ENCODE results near the gene PRSS12. TPM values are rescaled to one million over a fixed set of nuclear protein-coding genes. Genes with fewer than 3 reads are reported as not detected.
A peak's percentile ranks its signal among the peaks of the same experiment; 100 is the strongest.
"Not testable (repeated sequence)": the region's sequence is repeated elsewhere in the genome, so short reads cannot be mapped to it uniquely, and the experiment has no call there.

PRSS12 gene
- total and polyA plus RNA-seq, 2 donors, result 1.7 to 34.7 TPM

DNA sequence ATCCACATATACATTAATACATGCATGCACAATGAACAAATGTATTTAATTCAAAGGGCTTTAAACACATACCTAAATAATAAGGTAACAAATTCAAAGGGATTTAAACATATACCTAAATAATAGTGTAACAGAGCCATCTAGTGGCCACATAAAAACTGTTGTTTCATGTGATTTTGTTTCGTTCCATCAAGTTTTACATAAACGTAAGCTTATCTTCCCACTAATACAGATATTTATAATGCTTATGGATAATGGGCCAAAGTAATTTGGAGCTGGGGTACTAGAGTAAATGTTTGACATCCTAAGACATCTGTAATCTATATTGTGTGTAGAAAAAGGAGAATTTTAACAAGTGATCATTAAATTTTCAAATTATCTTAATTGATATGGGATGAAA is 82.3 kb downstream of the PRSS12 start:
- 1% methylated on average over 2 of the region's 2 CpGs for WGBS
- Histone ChIP-seq H3K27ac (ENCODE audit: low read depth) (no peak overlapping the region), H3K4me1 (ENCODE audit: insufficient read depth) (no peaks in the 10 kb centered on the region), H3K4me3 (ENCODE audit: low read depth, low read length) (no peak overlapping the region), H3K36me3 (ENCODE audit: insufficient read depth) (no peaks in the 10 kb centered on the region)
- no peak for DNase-seq (ENCODE audit: extremely low spot score)

DNA sequence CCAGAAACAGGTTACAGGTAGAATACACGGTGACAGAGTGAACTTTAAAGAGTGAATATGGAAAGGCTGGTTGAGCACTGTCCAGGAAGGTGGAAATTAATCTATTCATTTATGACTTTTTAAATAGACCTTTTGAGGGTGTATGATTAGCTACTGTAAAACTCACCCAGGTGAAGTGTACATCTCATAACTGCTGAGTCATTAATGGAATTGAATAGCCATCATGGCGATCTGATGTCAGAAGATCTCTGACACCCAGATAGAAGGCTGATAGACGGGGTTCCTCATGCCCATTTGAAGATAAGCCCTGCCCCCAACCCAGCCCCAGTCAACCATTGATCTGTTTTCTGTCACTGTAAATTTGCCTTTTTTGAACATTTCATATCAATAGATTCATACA is 84.0 kb downstream of the PRSS12 start:
- DNase-seq (ENCODE audit: extremely low spot score), result no peak
- Histone ChIP-seq H3K27ac (ENCODE audit: low read depth) (no peak overlapping the region), H3K36me3 (ENCODE audit: insufficient read depth) (no peaks in the 10 kb centered on the region), H3K4me3 (ENCODE audit: low read depth, low read length) (no peak overlapping the region), H3K4me1 (ENCODE audit: insufficient read depth) (no peaks in the 10 kb centered on the region)
- 80% methylated on average over 3 of the region's 3 CpGs for WGBS

DNA sequence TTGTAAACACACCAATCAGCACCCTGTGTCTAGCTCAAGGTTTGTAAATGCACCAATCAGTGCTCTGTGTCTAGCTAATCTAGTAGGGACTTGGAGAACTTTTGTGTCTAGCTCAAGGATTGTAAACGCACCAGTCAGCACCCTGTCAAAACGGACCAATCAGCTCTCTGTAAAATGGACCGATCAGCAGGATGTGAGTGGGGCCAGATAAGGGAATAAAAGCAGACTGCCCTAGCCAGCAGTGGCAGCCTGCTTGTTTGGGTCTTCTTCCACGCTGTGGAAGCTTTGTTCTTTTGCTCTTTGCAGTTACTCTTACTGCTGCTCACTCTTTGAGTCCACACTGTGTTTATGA is 86.7 kb downstream of the PRSS12 start:
- H3K4me3 ChIP-seq (ENCODE audit: low read depth, low read length), result not testable (repeated sequence)

DNA sequence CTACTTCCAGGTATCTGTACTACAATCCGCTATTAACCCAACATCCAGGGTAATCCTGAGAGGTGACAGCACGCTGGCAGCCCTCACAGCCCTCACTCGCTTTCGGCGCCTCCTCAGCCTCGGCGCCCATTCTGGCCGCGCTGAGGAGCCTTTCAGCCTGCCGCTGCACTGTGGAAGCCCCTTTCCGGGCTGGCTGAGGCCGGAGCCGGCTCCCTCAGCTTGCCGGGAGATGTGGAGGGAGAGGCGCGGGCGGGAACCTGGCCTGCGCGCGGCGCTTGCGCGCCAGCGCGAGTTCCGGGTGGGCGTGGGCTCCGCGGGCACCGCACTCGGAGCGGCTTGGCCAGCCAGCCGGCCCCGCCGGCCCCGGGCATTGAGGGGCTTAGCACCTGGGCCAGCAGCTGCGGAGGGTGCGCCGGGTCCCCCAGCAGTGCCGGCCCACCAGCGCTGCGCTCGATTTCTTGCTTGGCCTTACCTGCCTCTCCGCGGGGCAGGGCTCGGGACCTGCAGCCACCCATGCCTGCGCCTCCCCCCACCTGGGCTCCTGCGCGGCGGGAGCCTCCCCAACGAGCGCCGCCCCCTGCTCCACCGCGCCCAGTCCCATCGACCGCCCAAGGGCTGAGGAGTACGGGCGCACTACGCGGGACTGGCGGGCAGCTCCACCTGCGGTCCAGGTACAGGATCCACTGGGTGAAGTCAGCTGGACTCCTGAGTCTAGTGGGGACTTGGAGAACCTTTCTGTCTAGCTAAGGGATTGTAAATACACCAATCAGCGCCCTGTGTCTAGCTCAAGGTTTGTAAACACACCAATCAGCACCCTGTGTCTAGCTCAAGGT is 87.3 kb downstream of the PRSS12 start:
- Histone ChIP-seq H3K4me1 (ENCODE audit: insufficient read depth) (no peaks in the 10 kb centered on the region), H3K27ac (ENCODE audit: low read depth) (no peak overlapping the region), H3K36me3 (ENCODE audit: insufficient read depth) (no peaks in the 10 kb centered on the region), H3K4me3 (ENCODE audit: low read depth, low read length) (peak overlapping the region; percentile 43)
- no peak for DNase-seq (ENCODE audit: extremely low spot score)
- WGBS, result 16% methylated on average over 64 of the region's 64 CpGs

More for the DNA sequence above, 86.7 kb downstream of the PRSS12 start:
- H3K4me1 ChIP-seq (ENCODE audit: insufficient read depth); H3K27ac ChIP-seq (ENCODE audit: low read depth); H3K36me3 ChIP-seq (ENCODE audit: insufficient read depth); DNase-seq (ENCODE audit: extremely low spot score): not testable (repeated sequence)
- 80% methylated on average over 4 of the region's 4 CpGs for WGBS

DNA sequence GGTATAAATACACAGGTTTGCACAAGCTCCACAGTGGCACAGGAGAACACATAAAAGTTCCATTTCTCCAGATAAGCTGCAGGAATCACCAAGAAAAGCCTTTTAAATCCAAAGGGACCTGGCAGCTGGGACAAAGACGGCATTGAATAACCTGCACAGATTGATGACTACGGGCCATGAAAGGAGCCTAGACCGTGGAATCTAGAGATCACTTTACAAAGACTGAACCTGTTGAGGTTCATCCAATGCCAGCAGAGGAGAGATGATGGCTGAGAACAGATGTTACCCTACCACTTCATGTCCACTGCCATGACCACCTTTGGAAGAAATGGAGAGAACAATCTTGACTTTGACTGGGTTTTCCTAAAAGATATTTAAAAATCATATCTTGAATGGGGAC is 88.7 kb downstream of the PRSS12 start:
- Histone ChIP-seq H3K4me3 (ENCODE audit: low read depth, low read length) (no peak overlapping the region), H3K36me3 (ENCODE audit: insufficient read depth) (no peaks in the 10 kb centered on the region), H3K4me1 (ENCODE audit: insufficient read depth) (no peaks in the 10 kb centered on the region), H3K27ac (ENCODE audit: low read depth) (no peak overlapping the region)
- no peak for DNase-seq (ENCODE audit: extremely low spot score)
- WGBS, result 98% methylated on average over 3 of the region's 3 CpGs

DNA sequence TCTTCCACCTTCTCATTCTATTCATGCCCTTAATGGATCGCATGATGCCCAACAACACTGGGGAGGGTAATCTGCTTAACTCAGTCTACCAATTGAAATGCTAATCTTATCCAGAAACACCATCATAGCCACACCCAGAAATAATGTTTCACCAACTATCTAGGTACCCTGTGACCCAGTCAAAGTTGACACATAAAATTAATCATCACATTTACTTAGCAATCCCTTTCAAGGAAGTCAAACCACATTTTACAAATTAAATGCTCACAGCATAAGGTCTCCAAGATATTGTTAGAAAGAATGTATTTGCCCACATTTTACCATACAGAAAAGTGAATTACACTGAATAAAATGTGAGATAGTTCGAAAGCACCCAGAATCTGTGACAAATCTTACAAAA is 92.5 kb downstream of the PRSS12 start:
- WGBS, result 91% methylated on average over 2 of the region's 2 CpGs
- no peaks in the 10 kb centered on the region for H3K36me3 ChIP-seq (ENCODE audit: insufficient read depth)
- no peak overlapping the region for H3K4me3 ChIP-seq (ENCODE audit: low read depth, low read length)
- H3K27ac ChIP-seq (ENCODE audit: low read depth), result no peak overlapping the region
- H3K4me1 ChIP-seq (ENCODE audit: insufficient read depth), result no peaks in the 10 kb centered on the region
- DNase-seq (ENCODE audit: extremely low spot score), result no peak

DNA sequence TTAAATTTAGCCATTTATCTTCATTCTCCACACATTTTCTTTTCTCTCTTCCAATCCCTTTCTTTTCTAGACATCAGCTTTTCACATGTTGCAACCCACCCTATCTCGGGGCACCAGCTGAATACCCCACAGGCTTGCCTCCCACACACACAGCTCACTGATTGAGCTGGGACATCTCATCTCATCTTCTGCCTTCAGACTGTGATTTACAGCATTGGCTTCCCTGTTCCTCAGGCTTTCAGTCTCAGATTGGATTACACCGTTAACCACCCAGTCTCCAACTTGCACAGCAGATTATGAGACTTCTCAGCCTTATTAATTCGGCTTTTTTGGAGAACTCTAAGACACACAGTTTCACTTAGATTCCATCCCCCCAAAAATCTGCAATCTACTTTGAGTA is 93.7 kb downstream of the PRSS12 start:
- no peaks in the 10 kb centered on the region for H3K4me1 ChIP-seq (ENCODE audit: insufficient read depth)
- H3K4me3 ChIP-seq (ENCODE audit: low read depth, low read length), result no peak overlapping the region
- DNase-seq (ENCODE audit: extremely low spot score), result no peak
- H3K27ac ChIP-seq (ENCODE audit: low read depth), result no peak overlapping the region
- 82% methylated on average over 3 of the region's 3 CpGs for WGBS
- H3K36me3 ChIP-seq (ENCODE audit: insufficient read depth), result no peaks in the 10 kb centered on the region

DNA sequence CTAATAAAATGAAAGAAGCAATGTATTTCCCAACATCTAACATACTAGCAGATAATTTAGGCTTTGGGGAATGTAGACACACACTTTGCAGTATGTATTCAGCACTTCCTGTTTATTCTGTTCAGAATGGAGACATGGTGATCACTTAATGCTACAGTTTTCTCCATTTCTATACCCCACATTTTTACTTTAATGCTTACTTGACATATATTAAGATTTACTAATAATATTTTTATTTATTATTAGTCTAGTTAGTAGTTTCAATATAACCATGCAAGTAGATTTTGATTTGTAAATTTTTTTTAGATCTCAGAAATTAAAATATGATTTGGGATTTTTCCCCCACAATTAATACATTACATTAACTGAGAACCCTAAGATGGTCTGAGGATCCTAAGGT is 98.4 kb downstream of the PRSS12 start:
- no peaks in the 10 kb centered on the region for H3K36me3 ChIP-seq (ENCODE audit: insufficient read depth)
- DNase-seq (ENCODE audit: extremely low spot score), result no peak
- H3K27ac ChIP-seq (ENCODE audit: low read depth), result no peak overlapping the region
- H3K4me1 ChIP-seq (ENCODE audit: insufficient read depth), result no peaks in the 10 kb centered on the region
- H3K4me3 ChIP-seq (ENCODE audit: low read depth, low read length), result no peak overlapping the region

DNA sequence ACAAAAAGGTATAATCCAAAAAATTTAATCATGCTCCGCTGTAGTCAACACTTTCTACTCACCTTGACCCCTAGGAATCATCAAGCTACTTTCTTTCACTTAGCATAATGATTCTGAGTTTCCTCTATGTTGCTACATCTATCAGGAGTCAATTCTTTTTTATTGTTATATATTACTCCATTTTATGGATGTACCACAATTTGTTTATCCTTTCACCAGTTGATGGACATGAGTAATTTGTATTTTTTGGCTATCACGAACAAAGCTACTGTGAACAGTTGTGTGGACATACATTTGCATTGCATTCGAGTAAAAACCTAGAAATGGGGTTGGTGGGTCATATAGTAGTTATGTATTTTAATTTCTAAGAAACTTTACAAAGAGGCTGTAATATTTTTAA is 102.9 kb downstream of the PRSS12 start:
- 92% methylated on average over 3 of the region's 3 CpGs for WGBS
- no peak overlapping the region for H3K27ac ChIP-seq (ENCODE audit: low read depth)
- no peaks in the 10 kb centered on the region for H3K4me1 ChIP-seq (ENCODE audit: insufficient read depth)
- no peaks in the 10 kb centered on the region for H3K36me3 ChIP-seq (ENCODE audit: insufficient read depth)
- no peak overlapping the region for H3K4me3 ChIP-seq (ENCODE audit: low read depth, low read length)
- DNase-seq (ENCODE audit: extremely low spot score), result no peak

DNA sequence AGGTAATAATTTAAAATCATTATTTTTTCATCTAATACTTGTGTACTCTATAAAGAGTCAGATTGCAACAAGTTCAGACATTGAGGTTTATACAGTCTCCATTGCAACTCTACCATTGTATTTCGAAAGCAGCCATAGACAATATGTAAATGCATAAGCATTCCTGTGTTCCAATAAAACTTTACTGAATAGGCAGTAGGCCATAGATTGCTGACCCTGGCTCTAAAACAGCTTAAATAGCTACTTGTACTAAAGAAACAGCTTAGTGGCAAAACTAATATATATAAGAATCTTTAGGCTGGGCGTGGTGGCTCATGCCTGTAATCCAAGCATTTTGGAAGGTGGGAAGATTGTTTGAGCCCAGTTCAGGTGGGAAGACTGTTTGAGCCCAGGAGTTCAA is 115.3 kb downstream of the PRSS12 start:
- DNase-seq (ENCODE audit: extremely low spot score), result no peak
- H3K36me3 ChIP-seq (ENCODE audit: insufficient read depth), result no peaks in the 10 kb centered on the region
- H3K4me3 ChIP-seq (ENCODE audit: low read depth, low read length), result no peak overlapping the region
- no peaks in the 10 kb centered on the region for H3K4me1 ChIP-seq (ENCODE audit: insufficient read depth)
- WGBS, result 91% methylated on average over 2 of the region's 2 CpGs
- no peak overlapping the region for H3K27ac ChIP-seq (ENCODE audit: low read depth)

DNA sequence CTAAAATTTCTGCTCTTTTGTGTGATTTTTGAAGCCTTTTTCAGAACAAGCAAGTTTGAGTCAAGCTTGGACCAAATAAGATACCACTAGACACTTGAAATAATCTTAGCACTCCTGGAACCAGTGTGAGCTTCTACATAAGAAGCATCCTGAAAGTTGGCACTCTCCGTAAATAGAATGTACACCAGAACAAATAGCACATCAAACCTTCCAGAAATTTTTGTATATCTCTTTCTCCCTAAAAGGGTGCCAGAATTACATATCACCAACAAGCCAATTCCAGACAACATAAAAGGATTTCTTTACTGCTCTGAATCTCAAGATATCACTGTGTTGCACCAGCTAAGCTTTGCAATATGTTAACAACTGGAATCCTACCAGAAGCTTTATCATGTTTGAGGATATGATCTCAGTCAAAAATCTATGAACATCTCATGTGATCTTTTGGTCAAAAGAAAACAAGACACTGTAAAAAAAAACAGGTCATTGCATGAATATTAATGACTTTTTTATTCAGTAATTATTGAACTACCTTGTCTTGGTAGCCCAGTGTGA is 117.2 kb downstream of the PRSS12 start:
- WGBS, result 81% methylated on average over 1 of the region's 1 CpG
- Histone ChIP-seq H3K27ac (ENCODE audit: low read depth) (no peak overlapping the region), H3K4me1 (ENCODE audit: insufficient read depth) (no peaks in the 10 kb centered on the region), H3K4me3 (ENCODE audit: low read depth, low read length) (no peak overlapping the region), H3K36me3 (ENCODE audit: insufficient read depth) (no peaks in the 10 kb centered on the region)
- DNase-seq (ENCODE audit: extremely low spot score), result no peak

Small RNA genes within 50 kb of the gene (small RNA-seq; reads per million reads assigned to genes)
- not detected for gene SNORA24

All from urinary bladder (tissue), 4 donors.